Tongue (tissue), 2 donors: ENCODE data around the gene GRM7. TPM values are rescaled to one million over a fixed set of nuclear protein-coding genes. Genes with fewer than 3 reads are reported as not detected.

Source experiments
- DNase-seq: peaks from one replicate; pipeline ENCODE4 v3.0.0-alpha.2; 2015
- total RNA-seq: library from RNA; depleted of rRNA; stranded (reverse); fragments of >200 nt; gene quantifications from one replicate; pipeline ENCODE4 v1.2.3, GENCODE V29; 2014

The GRM7 gene
- total RNA-seq, 1 donor from 2014 or later, result 1.6 TPM

DNA sequence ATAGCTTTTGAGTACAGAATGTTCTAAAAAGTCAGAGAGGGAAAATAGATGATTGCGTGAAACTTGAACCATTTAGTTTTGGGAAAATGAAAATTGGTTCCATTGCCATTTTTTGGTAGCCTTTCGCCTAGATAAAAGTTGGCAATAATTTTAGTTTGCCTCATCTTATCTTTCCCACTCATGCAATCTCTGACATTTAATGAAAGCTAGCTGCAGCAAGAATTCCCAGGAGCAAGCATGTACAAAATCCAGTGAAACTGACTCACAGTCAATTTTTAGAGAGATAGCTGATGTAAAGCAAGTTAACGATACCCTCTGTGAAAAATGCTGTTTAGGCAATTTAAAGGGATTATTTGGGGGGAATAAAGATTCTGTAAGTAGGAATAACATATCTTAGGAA is 797.4 kb downstream of the GRM7 start:
- DNase-seq, result no peak

DNA sequence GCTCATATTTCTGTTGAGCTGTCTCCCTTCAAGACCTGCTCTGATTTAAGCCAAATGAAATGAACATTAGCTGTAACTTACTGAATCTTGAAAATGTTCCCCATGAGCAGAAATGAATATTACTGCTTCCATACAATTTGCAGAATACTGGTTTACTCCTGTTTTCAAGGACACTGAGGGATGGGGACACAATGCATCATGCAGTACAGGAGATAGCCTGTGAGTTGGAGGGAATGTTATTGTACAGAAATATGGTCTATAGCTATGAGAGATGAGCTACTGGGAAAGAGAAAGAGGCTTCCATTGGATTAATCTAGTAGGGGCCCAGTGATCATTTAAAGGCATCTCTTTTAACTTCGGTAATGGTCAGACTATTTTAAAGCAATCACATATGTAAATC is 798.2 kb downstream of the GRM7 start:
- no peak for DNase-seq

DNA sequence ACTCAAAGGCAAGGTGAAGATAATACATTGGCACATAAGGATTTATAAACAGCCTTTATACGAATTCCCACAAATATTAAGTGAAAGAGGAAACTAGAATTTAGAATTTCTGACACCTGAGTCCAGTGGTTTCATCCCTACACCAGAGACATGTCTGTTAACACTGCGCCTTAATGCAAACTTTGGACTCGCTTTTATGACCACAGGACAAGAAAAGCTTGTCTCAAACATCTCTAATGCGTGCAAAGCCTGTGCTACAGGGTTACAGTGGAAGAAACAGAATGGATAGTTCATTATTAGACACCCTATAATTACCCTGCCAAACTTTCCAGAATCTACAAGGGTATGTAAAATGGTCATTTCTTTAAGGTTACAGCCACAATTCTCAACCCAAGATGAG is 802.9 kb downstream of the GRM7 start:
- no peak for DNase-seq

DNA sequence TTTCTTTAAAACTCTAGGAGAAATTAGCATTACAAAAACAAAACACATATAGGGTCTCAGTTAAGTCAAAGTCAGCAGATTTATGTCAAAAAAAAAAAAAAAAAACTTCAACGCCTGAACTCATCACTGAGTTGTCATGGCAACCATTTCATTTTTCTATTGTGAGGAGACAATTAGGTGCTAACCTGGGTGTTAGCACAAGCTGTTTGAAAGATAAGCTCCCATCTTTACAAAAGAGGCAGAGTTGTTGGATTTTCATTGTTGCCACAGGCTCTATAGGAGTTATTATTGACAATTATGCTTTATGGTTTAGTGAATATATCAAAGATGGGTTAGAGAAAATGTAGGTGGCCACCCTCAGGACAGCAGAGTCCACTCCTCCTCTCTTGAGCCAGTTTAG is 806.9 kb downstream of the GRM7 start:
- DNase-seq, result no peak

DNA sequence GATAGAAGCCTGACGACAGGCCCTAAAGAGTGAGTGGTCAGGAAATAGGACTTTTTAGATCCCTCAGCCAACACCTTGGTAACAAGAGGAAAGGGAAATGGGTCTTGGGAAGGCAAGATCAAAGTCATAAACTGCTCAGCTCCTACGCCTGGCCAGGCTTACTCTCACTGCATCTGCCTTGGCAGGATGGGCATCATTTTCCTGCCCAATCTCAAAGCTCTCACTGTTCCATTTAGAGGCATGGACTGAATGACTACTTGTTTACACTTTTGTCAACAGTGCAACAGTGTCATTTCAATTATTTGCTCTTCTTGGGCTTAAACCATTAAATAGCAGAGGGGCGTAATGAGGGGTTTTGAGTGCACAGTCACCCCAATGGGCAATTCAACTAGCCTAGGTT is 808.7 kb downstream of the GRM7 start:
- DNase-seq, result no peak

DNA sequence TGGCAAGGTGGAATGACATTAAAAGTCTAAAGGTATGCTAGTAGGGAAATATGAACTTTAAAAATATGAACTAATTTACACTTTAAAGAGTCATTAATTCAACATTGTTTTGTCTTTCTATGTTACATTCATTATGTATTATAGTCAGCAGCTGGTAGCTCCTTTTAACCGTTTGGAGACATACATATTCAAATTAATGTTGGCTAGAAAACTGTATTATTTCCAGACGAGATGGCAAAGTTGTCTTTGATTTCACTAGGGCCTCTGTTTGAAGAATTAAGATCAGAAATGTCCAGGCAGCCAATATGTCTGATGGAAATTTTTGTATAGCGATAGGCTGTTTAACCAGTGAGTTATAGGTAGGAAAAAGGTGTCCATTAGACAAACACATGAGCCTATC is 817.6 kb downstream of the GRM7 start:
- DNase-seq, result no peak

DNA sequence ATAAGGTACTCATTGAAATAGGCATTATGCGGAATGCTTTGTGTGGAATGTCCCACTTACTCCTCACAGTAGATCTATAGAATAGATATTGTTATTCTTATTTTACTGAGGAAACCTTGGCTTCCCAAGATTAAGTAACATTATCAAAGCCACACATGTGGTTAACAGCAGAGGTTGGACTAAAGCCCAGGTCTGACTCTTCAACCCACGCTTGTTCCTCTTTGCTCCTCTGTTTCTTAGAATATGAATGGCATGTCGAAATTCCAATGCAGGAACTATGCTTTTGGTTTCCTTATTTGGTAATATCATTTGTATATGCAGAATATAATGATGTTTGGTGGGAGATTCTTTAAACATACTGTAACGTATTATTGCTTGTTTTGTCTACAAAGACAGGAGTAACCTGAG is 821.9 kb downstream of the GRM7 start:
- peak; percentile 53 for DNase-seq

DNA sequence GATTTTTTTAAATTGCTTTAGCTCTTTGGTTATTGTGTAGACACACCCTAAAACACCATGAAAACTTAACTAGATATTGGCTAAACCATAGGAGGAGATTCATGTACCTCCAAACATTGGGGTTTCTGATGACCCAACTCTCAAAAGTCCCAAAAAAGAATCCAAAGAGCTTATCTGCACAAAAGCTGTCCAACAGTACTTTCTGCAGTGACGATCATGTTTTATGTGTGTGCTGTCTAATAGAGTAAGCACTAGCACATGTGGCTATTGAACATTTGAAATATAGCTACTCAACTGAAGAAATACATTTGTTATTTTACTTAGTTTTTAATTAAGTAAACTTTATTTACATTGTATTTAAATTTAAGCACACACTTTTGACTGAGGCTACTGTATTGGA is 822.5 kb downstream of the GRM7 start:
- DNase-seq, result no peak

DNA sequence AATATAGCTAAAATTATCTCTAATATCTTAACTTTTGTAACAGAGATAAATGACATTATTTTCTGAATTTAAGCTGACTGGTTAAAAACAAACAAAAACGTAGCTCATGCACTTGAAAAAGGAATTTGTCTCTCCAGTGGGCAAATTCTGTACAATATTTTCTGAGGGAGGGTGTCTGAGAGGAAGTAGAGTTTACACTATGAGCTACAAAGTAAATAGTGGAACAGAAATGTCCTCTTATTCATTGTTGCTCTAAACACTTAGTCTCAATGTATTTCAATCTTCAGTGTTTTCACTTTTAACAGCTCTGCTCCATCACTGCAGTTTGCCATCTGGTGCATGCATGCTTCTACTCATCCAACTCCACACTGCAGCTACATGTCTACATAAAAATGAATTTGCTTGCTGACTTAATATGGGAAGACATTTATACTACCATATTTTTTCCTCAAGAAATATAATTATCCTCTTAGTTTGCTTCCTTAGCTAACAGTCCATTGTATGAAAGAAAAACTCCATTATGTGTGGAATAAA is 823.3 kb downstream of the GRM7 start:
- no peak for DNase-seq

DNA sequence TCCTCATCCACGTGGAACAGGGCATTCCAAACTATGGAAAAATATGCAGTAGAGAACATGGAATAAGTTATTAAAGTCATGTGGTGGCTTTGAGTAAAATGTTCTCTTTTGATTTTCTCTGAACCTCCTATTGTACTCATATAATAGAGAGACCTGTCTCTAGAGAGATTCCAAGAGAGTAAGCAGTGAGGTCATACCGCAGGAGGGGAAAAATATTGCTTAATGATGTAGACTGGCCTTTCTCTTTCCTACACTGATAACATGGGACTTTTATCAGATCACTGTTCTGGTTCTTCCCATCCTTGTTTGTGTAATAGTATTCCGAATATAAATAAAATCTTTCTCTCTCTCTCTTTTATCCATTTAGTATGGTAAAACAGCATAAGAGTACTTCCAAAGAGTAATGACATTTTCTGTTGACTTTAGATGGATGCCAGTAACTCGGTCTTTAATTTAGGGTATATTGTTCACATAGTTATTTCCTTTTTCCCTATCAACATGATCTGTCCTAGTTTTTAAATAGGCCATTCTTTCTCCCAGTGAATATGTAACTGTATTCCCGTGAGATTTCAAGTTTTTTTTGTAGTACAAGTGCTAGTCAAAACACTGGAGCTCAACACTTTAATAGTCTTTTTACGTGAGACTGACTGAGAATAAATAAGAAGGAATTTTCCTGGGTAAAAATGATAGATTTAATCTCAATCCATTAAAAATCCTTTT is 826.7 kb downstream of the GRM7 start:
- no peak for DNase-seq

DNA sequence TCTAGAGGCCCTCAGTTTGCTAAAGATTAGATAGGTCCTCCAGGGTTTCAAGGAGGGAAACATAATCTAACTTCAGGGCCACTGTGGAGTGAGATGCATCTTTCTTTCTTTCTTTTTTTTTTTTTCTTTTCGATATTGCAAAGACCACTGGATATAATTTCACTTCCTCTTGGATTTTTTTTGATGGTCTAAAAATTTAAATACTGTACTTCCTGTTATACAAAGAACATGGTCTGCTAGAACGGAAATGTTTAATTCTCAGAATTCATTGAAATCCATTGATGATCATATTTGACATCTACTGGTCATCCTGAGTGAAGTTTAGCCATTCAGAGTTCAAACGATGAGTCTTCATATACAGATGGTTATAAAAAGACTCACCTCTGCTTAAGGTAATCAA is 832.0 kb downstream of the GRM7 start:
- DNase-seq, result no peak

DNA sequence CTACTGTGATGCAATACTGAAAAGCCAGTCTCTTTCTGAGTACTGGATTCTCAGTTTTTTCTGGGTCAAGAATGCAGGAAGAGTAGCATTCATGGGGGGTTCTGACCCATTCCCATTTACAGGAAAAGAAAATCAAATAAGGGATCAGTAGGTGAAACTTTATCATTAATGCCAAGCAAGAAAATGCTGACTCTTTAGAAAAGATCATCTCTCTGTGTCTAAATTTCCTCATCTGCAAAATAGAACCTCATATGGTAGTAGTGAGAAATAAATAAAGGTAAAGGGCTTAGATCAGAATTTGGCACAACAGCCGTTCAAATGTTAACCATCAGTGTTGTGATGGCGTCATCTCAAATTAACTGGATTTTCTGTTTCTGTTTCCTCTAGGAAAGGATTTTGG is 833.1 kb downstream of the GRM7 start:
- DNase-seq, result no peak

DNA sequence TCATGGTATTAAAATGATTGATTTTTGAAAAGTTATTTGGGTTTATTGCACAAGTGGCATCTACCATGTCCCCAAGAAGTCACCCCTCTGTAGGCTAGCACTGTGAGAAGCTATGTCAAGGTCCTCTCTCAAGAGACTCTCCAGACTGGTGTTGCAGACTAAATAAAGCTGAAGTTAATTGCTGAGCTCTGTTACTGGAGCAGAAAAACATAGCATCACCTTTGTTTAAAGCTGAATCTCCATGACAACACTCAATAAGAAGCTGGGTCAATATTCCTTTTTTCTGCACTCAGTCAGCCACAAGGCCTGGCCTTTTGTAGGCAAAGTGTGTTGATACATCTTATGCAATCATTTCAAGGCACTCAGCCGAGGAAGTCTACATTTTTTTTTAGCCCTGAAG is 834.1 kb downstream of the GRM7 start:
- peak; percentile 31 for DNase-seq

DNA sequence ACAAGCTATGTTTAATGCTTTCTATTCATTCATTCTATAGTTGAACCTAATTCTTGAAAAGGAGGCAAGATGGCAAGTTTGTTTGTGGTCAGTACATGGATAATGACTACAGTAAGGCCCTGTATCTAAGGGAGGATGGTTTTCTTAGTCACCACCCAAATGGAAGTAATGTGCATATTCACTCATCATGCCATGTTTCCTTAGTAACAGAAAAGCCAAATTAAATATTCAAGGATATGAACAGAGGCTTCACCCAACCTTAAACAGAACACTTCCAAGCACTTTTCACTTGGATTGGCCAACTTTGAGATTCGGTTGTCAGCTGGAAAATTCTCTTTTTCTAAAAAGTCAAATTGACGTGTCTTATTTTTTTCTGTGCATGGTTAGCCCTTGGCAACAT is 835.4 kb downstream of the GRM7 start:
- no peak for DNase-seq

DNA sequence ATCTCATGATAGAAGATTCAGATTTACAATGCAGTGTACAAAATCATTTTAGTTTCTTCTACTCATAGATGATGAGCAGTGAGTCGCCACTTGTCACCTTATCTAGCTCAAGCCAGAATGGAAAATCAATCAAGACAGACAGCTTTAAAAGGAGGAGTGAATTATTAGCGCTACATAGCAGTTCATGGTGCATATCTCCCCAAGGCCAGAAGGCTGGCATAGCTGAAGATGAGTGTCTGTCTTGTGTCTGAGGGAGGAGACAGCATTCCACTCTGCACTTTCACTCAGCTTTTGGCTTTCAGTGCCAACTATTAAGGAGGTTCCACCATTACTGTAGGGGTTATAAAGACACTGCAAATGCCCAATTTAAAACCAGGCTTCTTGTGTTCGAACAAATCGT is 836.6 kb downstream of the GRM7 start:
- DNase-seq, result no peak

DNA sequence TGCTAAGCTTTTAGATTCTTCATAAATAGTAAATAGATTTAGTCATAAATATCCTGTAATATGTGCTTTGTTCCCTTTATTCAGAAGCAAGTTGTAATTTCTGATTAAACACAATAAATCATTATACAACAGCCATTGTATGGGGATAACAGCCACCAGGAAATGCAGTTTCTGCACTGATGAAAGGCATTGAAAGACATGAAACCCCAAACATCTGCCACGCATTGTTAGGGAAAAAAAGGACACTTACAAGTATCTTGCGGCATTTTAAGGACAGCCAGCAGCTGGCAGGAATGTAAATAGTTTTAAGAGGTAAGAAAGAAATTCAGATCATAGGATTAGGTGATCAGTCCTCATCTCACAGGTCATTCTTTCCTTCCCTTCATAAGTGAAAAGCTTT is 839.6 kb downstream of the GRM7 start:
- no peak for DNase-seq

DNA sequence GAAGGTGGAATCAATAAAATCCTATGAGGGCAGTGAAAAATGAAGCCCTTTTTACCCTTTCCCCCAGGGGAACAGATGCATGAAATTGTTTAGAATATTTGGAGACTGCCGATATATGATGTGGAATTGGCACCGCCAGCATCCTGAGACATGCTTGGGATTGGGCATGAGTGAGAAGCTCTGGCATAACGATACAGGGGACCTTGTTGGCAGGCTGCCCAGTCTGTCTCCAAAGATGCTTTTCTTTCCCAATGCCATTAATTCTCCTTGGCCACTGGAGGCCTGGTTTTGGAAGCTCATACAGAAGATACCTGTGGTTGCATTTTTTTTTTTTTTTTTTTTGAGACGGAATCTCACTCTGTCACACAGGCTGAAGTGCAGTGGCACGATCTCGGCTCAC is 840.1 kb downstream of the GRM7 start:
- DNase-seq, result peak; percentile 24

DNA sequence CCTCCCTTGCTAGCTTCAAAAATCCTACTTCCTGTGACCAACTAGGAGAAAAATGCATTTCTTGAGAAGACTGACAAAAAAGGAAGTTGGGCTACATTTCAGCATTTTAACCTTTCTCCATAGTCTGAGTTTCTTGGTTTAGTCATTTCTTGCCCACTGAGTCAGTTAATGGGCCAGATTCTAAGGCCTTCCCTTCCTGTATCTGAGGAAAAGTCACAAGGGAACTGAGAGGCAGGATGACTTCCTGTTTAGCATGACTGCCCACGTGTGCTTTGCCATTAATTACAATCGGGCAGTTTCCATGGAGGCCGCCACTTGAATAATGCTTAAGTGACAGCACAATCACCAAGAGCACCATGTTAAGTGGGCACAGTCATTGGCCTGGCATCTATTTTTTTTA is 846.3 kb downstream of the GRM7 start:
- no peak for DNase-seq

DNA sequence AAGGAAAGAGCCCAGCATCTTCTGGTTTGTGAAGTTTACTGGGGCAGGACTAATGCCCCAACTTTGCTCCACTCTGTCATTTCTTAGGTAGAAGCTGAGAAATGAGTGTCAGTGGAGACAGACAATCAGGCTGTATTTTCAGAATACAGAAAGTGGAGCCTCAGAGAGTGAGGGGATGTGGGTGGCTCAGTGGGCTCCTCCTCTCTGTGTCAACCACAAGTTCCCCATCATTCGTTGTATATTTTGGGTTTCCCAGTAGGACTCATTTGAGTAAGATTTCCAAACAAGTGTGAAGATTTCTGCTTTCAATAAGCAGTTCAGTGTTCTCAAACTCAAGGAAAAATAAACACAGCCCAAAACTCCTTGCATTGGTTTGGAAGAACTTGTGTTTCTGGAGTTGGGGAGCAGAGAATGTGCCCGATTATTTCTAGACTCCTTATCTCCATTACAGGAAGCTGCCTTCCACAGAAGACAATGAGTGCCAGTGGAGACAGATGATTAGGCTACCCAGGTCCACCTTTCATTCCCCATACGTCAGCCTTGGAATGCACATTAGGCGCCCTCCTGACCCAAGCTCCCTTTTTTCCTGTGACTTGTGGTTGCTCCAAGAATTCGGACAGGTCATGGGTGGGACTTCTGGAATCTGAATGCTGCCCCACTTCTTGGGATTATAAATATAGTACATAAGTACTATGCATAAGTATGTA is 848.6 kb downstream of the GRM7 start:
- no peak for DNase-seq

DNA sequence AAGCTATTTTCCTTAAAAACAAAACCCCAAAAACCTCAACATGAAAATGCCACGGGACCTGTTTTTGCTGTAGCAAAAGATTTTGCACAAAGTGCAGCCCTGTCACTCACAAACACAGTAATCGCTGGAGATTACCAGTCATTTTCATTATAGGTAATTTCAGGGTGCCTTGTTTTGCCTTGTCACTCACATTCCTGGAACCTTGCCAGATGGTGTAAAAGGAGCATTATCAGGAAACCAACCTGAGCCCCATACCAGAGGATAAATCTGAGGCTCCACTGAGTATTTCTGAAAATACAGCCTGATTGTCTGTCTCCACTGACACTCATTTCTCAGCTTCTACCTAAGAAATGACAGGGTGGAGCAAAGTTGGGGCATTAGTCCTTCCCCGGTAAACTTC is 849.4 kb downstream of the GRM7 start:
- no peak for DNase-seq

DNA sequence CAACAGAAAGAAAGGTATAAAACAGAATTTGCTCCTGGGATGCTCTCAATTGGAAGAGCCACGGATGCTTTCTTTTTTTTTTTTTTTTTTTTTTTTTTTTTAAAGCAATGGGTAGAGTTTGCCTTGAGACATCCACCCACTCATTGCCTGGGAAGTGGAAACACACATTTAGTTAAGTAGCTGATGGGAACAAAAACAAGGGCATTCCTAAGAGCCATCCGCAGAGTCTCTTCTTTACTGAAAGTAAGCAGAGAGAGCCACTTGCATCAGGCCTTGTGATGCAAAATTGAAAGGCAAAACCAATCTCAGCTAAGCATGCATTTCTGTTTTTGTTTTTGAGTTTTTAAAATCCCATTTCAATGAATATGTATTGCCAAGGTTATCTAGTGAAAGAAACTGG is 852.8 kb downstream of the GRM7 start:
- DNase-seq, result no peak

DNA sequence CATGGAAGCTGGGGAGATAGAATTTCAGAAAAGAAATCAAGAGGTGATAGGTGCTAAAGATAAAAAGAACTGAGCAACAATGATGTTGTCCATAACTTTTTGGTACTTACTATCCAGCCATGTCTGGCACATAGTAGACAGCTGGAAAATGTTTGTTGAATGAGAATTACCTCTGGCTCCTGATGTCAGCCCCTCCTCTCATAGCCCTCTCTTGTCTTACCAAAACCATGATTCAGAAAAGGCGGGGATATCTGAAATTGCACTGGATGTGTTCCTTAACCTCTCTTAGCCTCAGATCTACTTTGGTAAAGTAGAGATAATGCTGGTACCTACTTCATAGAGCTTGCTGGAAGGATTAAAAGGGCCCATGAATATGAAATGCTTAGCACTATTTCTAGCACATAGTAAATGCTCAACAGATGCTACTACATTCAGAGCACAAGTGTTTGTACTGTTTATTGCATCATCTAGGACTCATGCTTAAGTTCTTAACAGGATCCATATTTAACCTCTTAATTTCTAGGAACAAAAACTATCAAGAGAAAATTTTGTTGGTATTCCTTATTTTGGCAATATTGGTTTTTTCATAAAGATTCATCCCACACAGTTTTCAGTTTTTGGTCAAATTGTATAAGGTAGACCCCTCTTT is 859.9 kb downstream of the GRM7 start:
- DNase-seq, result no peak

DNA sequence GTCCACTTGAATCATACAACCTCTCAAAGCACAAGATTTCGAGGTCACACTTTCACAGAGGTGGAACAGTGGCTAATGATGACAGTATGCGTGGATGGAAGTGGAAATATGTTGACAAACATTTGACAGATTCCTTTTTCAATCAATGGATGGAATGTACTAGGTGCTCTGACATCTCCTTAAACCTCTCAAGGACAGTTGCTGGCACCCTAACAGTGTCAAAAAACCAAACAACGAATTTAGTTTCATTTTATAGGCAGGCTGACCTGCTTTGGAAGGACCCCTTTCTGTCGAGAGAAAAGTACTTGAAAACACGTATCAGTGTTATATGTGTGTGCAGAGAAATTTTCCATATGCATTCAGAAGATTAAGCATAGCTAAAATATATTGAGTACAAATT is 861.0 kb downstream of the GRM7 start:
- no peak for DNase-seq
